GM19397 (cell line): Measurements from ENCODE around the gene IL2RA.
"Not testable (repeated sequence)": the region's sequence is repeated elsewhere in the genome, so short reads cannot be mapped to it uniquely, and the experiment has no call there.

ENCODE experiments used
- ATAC-seq: cut with Tn5 transposase; IDR thresholded peaks from one replicate; pipeline ENCODE4 v1.9.1; 2021; ENCODE audit warnings: mild to moderate bottlenecking, moderate library complexity; ENCODE audit not compliant: unreplicated experiment

IL2RA gene

GRCh38 chr10:6083523-6084475 is 21.6 kb upstream of the IL2RA start:
- no peak for ATAC-seq

- no peak for ATAC-seq
Observed at GRCh38 chr10:6082496-6083395, 20.6 kb upstream of the IL2RA start.

- ATAC-seq, result no peak
Observed at GRCh38 chr10:6080417-6080973, 18.3 kb upstream of the IL2RA start.

GRCh38 chr10:6079044-6079443 is 16.9 kb upstream of the IL2RA start:
- no peak for ATAC-seq

GRCh38 chr10:6077071-6077675 is 15.0 kb upstream of the IL2RA start:
- no peak for ATAC-seq

- ATAC-seq, result no peak
Observed at GRCh38 chr10:6074489-6075301, 12.5 kb upstream of the IL2RA start.

- peak; percentile 58 for ATAC-seq
Observed at GRCh38 chr10:6072215-6072934, 10.2 kb upstream of the IL2RA start.

- ATAC-seq, result peak; percentile 5
Observed at GRCh38 chr10:6071181-6072175, 9.3 kb upstream of the IL2RA start.

- no peak for ATAC-seq
Observed at GRCh38 chr10:6070660-6071059, 8.5 kb upstream of the IL2RA start.

GRCh38 chr10:6069081-6069931 is 7.1 kb upstream of the IL2RA start:
- no peak for ATAC-seq

GRCh38 chr10:6068422-6068821 is 6.3 kb upstream of the IL2RA start:
- ATAC-seq, result peak; percentile 46

GRCh38 chr10:6068006-6068405 is 5.8 kb upstream of the IL2RA start:
- no peak for ATAC-seq

GRCh38 chr10:6067457-6067856 is 5.3 kb upstream of the IL2RA start:
- ATAC-seq, result no peak

- no peak for ATAC-seq
Observed at GRCh38 chr10:6065835-6066234, 3.7 kb upstream of the IL2RA start.

- ATAC-seq, result no peak
Observed at GRCh38 chr10:6065406-6065805, 3.2 kb upstream of the IL2RA start.

- not testable (repeated sequence) for ATAC-seq
Observed at GRCh38 chr10:6064726-6065125, 2.6 kb upstream of the IL2RA start.

GRCh38 chr10:6064119-6064518 is 2.0 kb upstream of the IL2RA start:
- ATAC-seq, result no peak
